ENCODE measurements around the gene MED15.
"Not testable (repeated sequence)": the region's sequence is repeated elsewhere in the genome, so short reads cannot be mapped to it uniquely, and the experiment has no call there.

The MED15 gene

GRCh38 chr22:20615533-20616450 lies 108.4 kb downstream of the MED15 start:
- H3K9ac ChIP-seq (ENCODE audit: low read depth, low read length) = no peak overlapping the region
- no peaks in the 10 kb centered on the region for H3K36me3 ChIP-seq (ENCODE audit: insufficient read depth, low read length)
- no peaks in the 10 kb centered on the region for H3K9me3 ChIP-seq (ENCODE audit: control insufficient read depth, insufficient read depth, low read length)
- H3K4me1 ChIP-seq (ENCODE audit: insufficient read depth, low read length) = no peaks in the 10 kb centered on the region

- Histone ChIP-seq H3K9me3 (ENCODE audit: control insufficient read depth, insufficient read depth, low read length) (no peaks in the 10 kb centered on the region), H3K9ac (ENCODE audit: low read depth, low read length) (no peak overlapping the region), H3K4me1 (ENCODE audit: insufficient read depth, low read length) (no peaks in the 10 kb centered on the region), H3K36me3 (ENCODE audit: insufficient read depth, low read length) (no peaks in the 10 kb centered on the region)
Observed at GRCh38 chr22:20616451-20617043, 109.1 kb downstream of the MED15 start.

DNA sequence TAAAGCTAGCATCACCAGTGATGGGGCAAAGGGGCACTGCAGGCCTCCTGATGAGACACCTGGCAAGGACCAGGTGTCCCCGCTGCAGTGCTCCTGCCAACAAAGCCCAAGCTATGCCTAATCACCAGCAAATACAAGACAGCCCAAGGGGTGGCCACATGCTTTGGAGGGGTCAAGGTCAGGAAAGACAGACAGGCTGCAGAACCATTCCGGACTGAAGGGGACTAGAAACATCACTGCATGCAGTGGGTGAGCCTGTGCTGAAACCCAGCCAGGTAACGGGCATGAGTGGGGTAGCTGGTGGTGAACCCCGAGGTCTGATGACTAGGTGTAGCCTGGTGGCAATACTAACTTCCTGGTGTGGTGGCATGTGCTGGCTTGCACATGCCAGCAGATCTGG lies 111.1 kb downstream of the MED15 start:
- Histone ChIP-seq H3K9ac (ENCODE audit: low read depth, low read length) (no peak overlapping the region), H3K4me1 (ENCODE audit: insufficient read depth, low read length) (no peaks in the 10 kb centered on the region), H3K36me3 (ENCODE audit: insufficient read depth, low read length) (no peaks in the 10 kb centered on the region), H3K9me3 (ENCODE audit: control insufficient read depth, insufficient read depth, low read length) (no peaks in the 10 kb centered on the region)

- no peak overlapping the region for H3K9ac ChIP-seq (ENCODE audit: low read depth, low read length)
- H3K4me1 ChIP-seq (ENCODE audit: insufficient read depth, low read length) = no peaks in the 10 kb centered on the region
Observed at GRCh38 chr22:20619045-20619892, 111.9 kb downstream of the MED15 start.

DNA sequence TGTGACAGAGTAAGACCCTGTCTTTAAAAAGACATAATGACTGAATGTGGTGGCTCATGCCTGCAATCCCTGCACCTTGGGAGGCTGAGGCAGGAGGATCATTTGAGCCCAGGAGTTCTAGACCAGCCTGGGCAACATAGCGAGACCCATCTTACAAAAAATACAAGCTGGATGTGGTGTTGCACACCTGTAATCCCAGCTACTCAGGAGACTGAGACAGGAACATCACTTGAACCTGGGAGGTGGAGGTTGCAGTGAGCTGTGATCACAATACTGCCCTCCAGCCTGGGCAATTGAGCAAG lies 112.4 kb downstream of the MED15 start:
- not testable (repeated sequence) for H3K4me1 ChIP-seq (ENCODE audit: insufficient read depth, low read length); H3K9ac ChIP-seq (ENCODE audit: low read depth, low read length); H3K9me3 ChIP-seq (ENCODE audit: control insufficient read depth, insufficient read depth, low read length); H3K36me3 ChIP-seq (ENCODE audit: insufficient read depth, low read length)

More at GRCh38 chr22:20619045-20619892, 111.9 kb downstream of the MED15 start:
- Histone ChIP-seq H3K9me3 (ENCODE audit: control insufficient read depth, insufficient read depth, low read length) (no peaks in the 10 kb centered on the region), H3K36me3 (ENCODE audit: insufficient read depth, low read length) (no peaks in the 10 kb centered on the region)

- Histone ChIP-seq H3K9ac (ENCODE audit: low read depth, low read length) (no peak overlapping the region), H3K9me3 (ENCODE audit: control insufficient read depth, insufficient read depth, low read length) (no peaks in the 10 kb centered on the region), H3K4me1 (ENCODE audit: insufficient read depth, low read length) (no peaks in the 10 kb centered on the region), H3K36me3 (ENCODE audit: insufficient read depth, low read length) (no peaks in the 10 kb centered on the region)
Observed at GRCh38 chr22:20621162-20621561, 113.8 kb downstream of the MED15 start.

- Histone ChIP-seq H3K9ac (ENCODE audit: low read depth, low read length) (no peak overlapping the region), H3K4me1 (ENCODE audit: insufficient read depth, low read length) (no peaks in the 10 kb centered on the region), H3K36me3 (ENCODE audit: insufficient read depth, low read length) (no peaks in the 10 kb centered on the region), H3K9me3 (ENCODE audit: control insufficient read depth, insufficient read depth, low read length) (no peaks in the 10 kb centered on the region)
Observed at GRCh38 chr22:20622650-20623339, 115.4 kb downstream of the MED15 start.

DNA sequence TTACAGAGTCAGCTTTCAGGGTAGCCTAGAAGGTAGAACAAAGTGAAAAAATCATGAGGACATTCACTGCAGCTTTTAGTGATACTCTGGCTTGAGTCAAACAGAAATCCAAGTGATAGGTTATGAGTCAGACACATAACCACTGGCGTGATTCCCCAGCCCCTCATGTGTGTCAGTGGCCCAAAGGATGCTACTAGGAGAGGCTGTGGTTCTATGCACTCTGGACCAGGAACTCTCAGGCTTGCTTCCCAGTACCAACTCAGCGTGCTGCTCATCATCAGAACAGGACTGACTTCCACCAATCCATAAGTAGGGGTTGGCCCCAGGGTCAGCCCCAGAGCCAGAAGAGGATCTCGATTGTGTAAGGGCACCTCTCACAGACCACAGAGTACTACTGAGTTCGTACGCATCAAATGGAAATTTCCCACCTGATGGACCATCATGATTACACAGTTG lies 116.8 kb downstream of the MED15 start:
- Histone ChIP-seq H3K36me3 (ENCODE audit: insufficient read depth, low read length) (no peaks in the 10 kb centered on the region), H3K9me3 (ENCODE audit: control insufficient read depth, insufficient read depth, low read length) (no peaks in the 10 kb centered on the region), H3K4me1 (ENCODE audit: insufficient read depth, low read length) (no peaks in the 10 kb centered on the region), H3K9ac (ENCODE audit: low read depth, low read length) (no peak overlapping the region)

DNA sequence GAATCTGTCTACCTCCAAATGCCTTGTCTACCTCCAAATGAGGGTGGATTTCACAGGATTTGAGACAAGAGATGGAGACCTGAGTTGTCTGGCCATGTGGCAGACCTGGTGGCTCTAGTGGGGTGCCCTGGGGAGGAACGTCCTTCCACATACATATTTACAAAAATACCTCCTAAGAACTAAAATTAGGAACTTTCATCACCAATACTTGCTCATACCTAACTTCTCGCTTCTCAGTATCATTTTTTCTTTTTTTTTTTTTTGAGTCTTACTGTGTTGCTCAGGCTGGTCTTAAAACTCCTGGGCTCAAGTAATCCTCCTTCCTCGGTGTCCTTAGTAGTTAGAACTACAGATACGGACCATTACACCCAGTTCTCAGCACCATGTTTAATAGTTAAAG lies 117.9 kb downstream of the MED15 start:
- Histone ChIP-seq H3K4me1 (ENCODE audit: insufficient read depth, low read length) (no peaks in the 10 kb centered on the region), H3K9me3 (ENCODE audit: control insufficient read depth, insufficient read depth, low read length) (no peaks in the 10 kb centered on the region), H3K36me3 (ENCODE audit: insufficient read depth, low read length) (no peaks in the 10 kb centered on the region), H3K9ac (ENCODE audit: low read depth, low read length) (no peak overlapping the region)

DNA sequence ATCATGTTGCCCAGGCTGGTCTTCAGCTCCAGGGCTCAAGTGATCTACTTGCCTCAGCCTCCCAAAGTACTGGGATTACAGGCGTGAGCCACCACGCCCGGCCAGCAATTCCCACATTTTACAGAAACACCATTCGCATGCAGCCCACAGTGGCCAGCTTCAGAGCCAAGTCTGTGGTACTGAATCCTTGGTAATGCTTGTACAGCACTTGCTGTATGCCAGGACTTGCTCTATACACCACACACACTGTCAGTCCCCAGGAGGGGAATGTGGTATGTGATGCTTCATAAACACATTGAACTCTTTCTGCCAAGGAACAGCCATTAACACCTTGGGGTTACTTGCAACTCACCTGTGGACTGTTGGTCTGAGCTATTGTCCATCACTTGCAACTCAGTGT lies 119.4 kb downstream of the MED15 start:
- Histone ChIP-seq H3K36me3 (ENCODE audit: insufficient read depth, low read length) (no peaks in the 10 kb centered on the region), H3K9ac (ENCODE audit: low read depth, low read length) (no peak overlapping the region), H3K9me3 (ENCODE audit: control insufficient read depth, insufficient read depth, low read length) (no peaks in the 10 kb centered on the region), H3K4me1 (ENCODE audit: insufficient read depth, low read length) (no peaks in the 10 kb centered on the region)

- H3K9ac ChIP-seq (ENCODE audit: low read depth, low read length) = no peak overlapping the region
- no peaks in the 10 kb centered on the region for H3K36me3 ChIP-seq (ENCODE audit: insufficient read depth, low read length)
- no peaks in the 10 kb centered on the region for H3K9me3 ChIP-seq (ENCODE audit: control insufficient read depth, insufficient read depth, low read length)
- H3K4me1 ChIP-seq (ENCODE audit: insufficient read depth, low read length) = no peaks in the 10 kb centered on the region
Observed at GRCh38 chr22:20627432-20627831, 120.0 kb downstream of the MED15 start.

- H3K36me3 ChIP-seq (ENCODE audit: insufficient read depth, low read length) = no peaks in the 10 kb centered on the region
- H3K9me3 ChIP-seq (ENCODE audit: control insufficient read depth, insufficient read depth, low read length) = no peaks in the 10 kb centered on the region
- H3K9ac ChIP-seq (ENCODE audit: low read depth, low read length) = no peak overlapping the region
- H3K4me1 ChIP-seq (ENCODE audit: insufficient read depth, low read length) = no peaks in the 10 kb centered on the region; the same call in 1 of the 2 replicates
Observed at GRCh38 chr22:20628081-20628939, 120.9 kb downstream of the MED15 start.

DNA sequence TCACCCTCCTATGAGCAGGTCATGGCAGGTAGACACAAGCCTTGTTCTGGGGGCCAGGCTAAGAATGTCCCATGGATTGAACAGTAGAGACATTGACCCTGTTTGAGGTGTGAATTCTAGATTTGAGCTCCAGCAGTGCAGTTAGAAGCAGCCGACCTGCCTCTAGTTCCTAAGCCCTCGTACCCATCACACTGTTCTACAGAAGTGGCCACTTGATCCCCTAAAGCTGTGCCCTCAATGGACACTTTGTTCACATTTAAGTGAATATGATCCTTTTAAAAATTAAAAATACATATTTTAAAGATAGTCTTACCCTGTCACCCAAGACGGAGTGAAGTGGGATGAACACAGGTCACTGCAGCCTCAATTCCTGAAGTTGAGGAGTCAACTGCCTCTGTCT lies 122.0 kb downstream of the MED15 start:
- H3K36me3 ChIP-seq (ENCODE audit: insufficient read depth, low read length) = no peaks in the 10 kb centered on the region
- H3K4me1 ChIP-seq (ENCODE audit: insufficient read depth, low read length) = no peaks in the 10 kb centered on the region; the same call in 1 of the 2 replicates
- no peaks in the 10 kb centered on the region for H3K9me3 ChIP-seq (ENCODE audit: control insufficient read depth, insufficient read depth, low read length)
- no peak overlapping the region for H3K9ac ChIP-seq (ENCODE audit: low read depth, low read length)

All from ES-I3 (cell line).